SK-N-SH (cell line): ENCODE results near the gene TOR1A. TPM values are rescaled to one million over a fixed set of nuclear protein-coding genes. Genes with fewer than 3 reads are reported as not detected.

Experiments used
- CTCF ChIA-PET: fragments of 300-600, 350-600 bp; formaldehyde crosslinking; extraction: SDS; loops from one replicate; lab custom pipeline; 2021; lab: Yijun Ruan, JAX
- POLR2A ChIA-PET: fragments of 350-600 bp; sonication (Branson Sonifier 250); formaldehyde crosslinking; extraction: SDS; loops from one replicate; lab custom pipeline; 2020; ENCODE audit warnings: antibody characterized with exemption, inconsistent platforms; lab: Yijun Ruan, JAX
- DNase-seq: peaks from one replicate; pipeline ENCODE4 v3.0.0; 2012
- H2AFZ ChIP-seq: fragments of 200-600 bp; sonication (generic); 2 replicates; pipeline ENCODE4 v1.8.1; 2016; ENCODE audit warnings: antibody characterized with exemption, mild to moderate bottlenecking, low read depth
- H3F3A ChIP-seq: fragments of 200-600 bp; sonication (generic); replicated peaks from 2 replicates; pipeline ENCODE3; 2016; ENCODE audit warnings: antibody characterized with exemption, mild to moderate bottlenecking; ENCODE audit not compliant: insufficient read depth
- H3K27ac ChIP-seq, 2 experiments: fragments of 200-500 bp in 1 of 2; fragments of 200-600 bp in 1 of 2; sonication (Bioruptor generic) in 1 of 2; sonication (generic), shearing (Covaris generic) in 1 of 2; 2 replicates each; pipeline versions ENCODE4 v1.5.1 to v1.6.1; 2014 to 2016; ENCODE audit warnings: low read depth in 2 of 2, inconsistent platforms in 1 of 2, low read length in 1 of 2, mild to moderate bottlenecking in 1 of 2, mixed read lengths in 1 of 2
- H3K27me3 ChIP-seq: fragments of 200-600 bp; sonication (generic), shearing (Covaris generic); 2 replicates; pipeline ENCODE4 v1.6.1; 2016; ENCODE audit warnings: mixed run types; ENCODE audit not compliant: insufficient read depth
- H3K36me3 ChIP-seq, 2 experiments: fragments of 200-500 bp in 1 of 2; fragments of 200-600 bp in 1 of 2; sonication (Bioruptor generic) in 1 of 2; sonication (generic) in 1 of 2; replicated peaks in 1 of 2; 2 replicates each; pipeline versions ENCODE3 to v1.5.1; 2014 to 2016; ENCODE audit warnings: low read length in 1 of 2, mild to moderate bottlenecking in 1 of 2; ENCODE audit not compliant: insufficient read depth in 2 of 2, control insufficient read depth in 1 of 2
- H3K4me1 ChIP-seq, 2 experiments: fragments of 200-500 bp in 1 of 2; fragments of 200-600 bp in 1 of 2; sonication (Bioruptor generic) in 1 of 2; sonication (generic), shearing (Covaris generic) in 1 of 2; 2 replicates each; pipeline versions ENCODE4 v1.5.1 to v1.6.1; 2014 to 2016; ENCODE audit warnings: low read depth in 1 of 2, low read length in 1 of 2, mixed run types in 1 of 2; ENCODE audit not compliant: insufficient read depth in 2 of 2, control insufficient read depth in 1 of 2
- H3K4me2 ChIP-seq: fragments of 200-600 bp; sonication (generic), shearing (Covaris generic); 2 replicates; pipeline ENCODE4 v1.6.1; 2017; ENCODE audit warnings: mixed run types
- H3K4me3 ChIP-seq, 2 experiments: fragments of 200-500 bp in 1 of 2; fragments of 200-600 bp in 1 of 2; sonication (Bioruptor generic) in 1 of 2; sonication (generic), shearing (Covaris generic) in 1 of 2; 2 replicates each; pipeline versions ENCODE4 v1.5.1 to v1.8.1; 2014 to 2016; ENCODE audit warnings: low read depth in 2 of 2, inconsistent platforms in 1 of 2, low read length in 1 of 2, mild to moderate bottlenecking in 1 of 2, mixed read lengths in 1 of 2, moderate library complexity in 1 of 2
- H3K79me2 ChIP-seq: fragments of 200-600 bp; sonication (generic); 2 replicates; pipeline ENCODE4 v1.8.1; 2017; ENCODE audit warnings: mild to moderate bottlenecking; ENCODE audit not compliant: insufficient read depth
- H3K9ac ChIP-seq: fragments of 200-600 bp; sonication (generic); 2 replicates; pipeline ENCODE4 v1.6.1; 2017; ENCODE audit warnings: mixed run types
- H3K9me2 ChIP-seq: fragments of 200-600 bp; sonication (generic); 2 replicates; pipeline ENCODE4 v1.6.1; 2017; ENCODE audit warnings: mixed run types
- H3K9me3 ChIP-seq: fragments of 200-600 bp; sonication (generic); 2 replicates; pipeline ENCODE4 v1.6.1; 2017; ENCODE audit warnings: mixed run types, mild to moderate bottlenecking, moderate library complexity
- H4K20me1 ChIP-seq: fragments of 200-600 bp; sonication (generic); 2 replicates; pipeline ENCODE4 v1.6.1; 2017; ENCODE audit warnings: mild to moderate bottlenecking, mixed run types; ENCODE audit not compliant: insufficient read depth
- CHD2 ChIP-seq: fragments of 150-350 bp; IDR thresholded peaks from 2 replicates; pipeline ENCODE4 v1.6.1; 2018; ENCODE audit warnings: low read length; ENCODE audit not compliant: partially characterized antibody
- ELF1 ChIP-seq: IDR thresholded peaks from 2 replicates; pipeline ENCODE4 v1.4.0; 2012
- FOSL2 ChIP-seq: IDR thresholded peaks from 2 replicates; pipeline ENCODE4 v1.4.0; 2012; ENCODE audit warnings: low read depth, mild to moderate bottlenecking, moderate library complexity, borderline replicate concordance
- FOXM1 ChIP-seq: IDR thresholded peaks from 2 replicates; pipeline ENCODE4 v1.4.0; 2012; ENCODE audit warnings: low read depth, mild to moderate bottlenecking
- GABPA ChIP-seq: IDR thresholded peaks from 2 replicates; pipeline ENCODE4 v1.4.0; 2012; ENCODE audit warnings: low read depth, mild to moderate bottlenecking
- JUND ChIP-seq: IDR thresholded peaks from 2 replicates; pipeline ENCODE4 v1.4.0; 2012
- MXI1 ChIP-seq: IDR thresholded peaks from 2 replicates; pipeline ENCODE4 v1.6.1; 2012; ENCODE audit warnings: mild to moderate bottlenecking, low read depth, low read length, improper control_type of control experiment
- POLR2AphosphoS5 ChIP-seq: IDR thresholded peaks from 2 replicates; pipeline ENCODE4 v1.6.1; 2012; ENCODE audit warnings: low read depth, low read length
- RAD21 ChIP-seq: IDR thresholded peaks from 2 replicates; pipeline ENCODE4 v1.6.1; 2012; ENCODE audit warnings: mild to moderate bottlenecking, low read length
- RCOR1 ChIP-seq: fragments of 150-350 bp; IDR thresholded peaks from 2 replicates; pipeline ENCODE4 v1.6.1; 2017; ENCODE audit warnings: antibody characterized with exemption, low read length
- REST ChIP-seq: IDR thresholded peaks from 2 replicates; pipeline ENCODE4 v1.6.1; 2012; ENCODE audit warnings: mild to moderate bottlenecking, low read depth, low read length, moderate library complexity
- RXRA ChIP-seq: IDR thresholded peaks from 2 replicates; pipeline ENCODE4 v1.4.0; 2012; ENCODE audit warnings: low read depth, mild to moderate bottlenecking, borderline replicate concordance
- SIN3A ChIP-seq: IDR thresholded peaks from 2 replicates; pipeline ENCODE4 v1.6.1; 2012; ENCODE audit warnings: low read depth, mild to moderate bottlenecking, low read length, moderate library complexity, borderline replicate concordance
- TAF1 ChIP-seq: IDR thresholded peaks from 2 replicates; pipeline ENCODE4 v1.6.1; 2012; ENCODE audit warnings: low read depth, mild to moderate bottlenecking, low read length, moderate library complexity, borderline replicate concordance
- USF2 ChIP-seq: fragments of 150-350 bp; IDR thresholded peaks from 2 replicates; pipeline ENCODE4 v1.6.1; 2017; ENCODE audit warnings: antibody characterized with exemption, low read length, low read depth, borderline replicate concordance
- YY1 ChIP-seq: IDR thresholded peaks from 2 replicates; pipeline ENCODE4 v1.4.0; 2012; ENCODE audit warnings: low read depth, mild to moderate bottlenecking
- WGBS: methylation state at CpG from one replicate; pipeline ENCODE4 v1.1.6; 2017; ENCODE audit warnings: low lambda C conversion rate; 5-methylcytosine and 5-hydroxymethylcytosine counted together
- polyA plus RNA-seq, 3 experiments: library from polyadenylated mRNA; depleted of rRNA; stranded (reverse); fragments of >200 nt; gene quantifications; 2 replicates each; pipeline ENCODE4 v1.2.3, GENCODE V29; 2012
- TF ChIP-seq, protein P1 (sequence below): IDR thresholded peaks from 2 replicates; pipeline ENCODE4; 2012

TOR1A gene
- polyA plus RNA-seq, 1 of the 3 experiments (the other 2 are of a cell fraction): 85.3 TPM

- Histone ChIP-seq H3K27me3 (no peaks in the 10 kb centered on the region), H2AFZ (no peak overlapping the region), H3K9me3 (no peaks in the 10 kb centered on the region), H3K4me2 (no peak overlapping the region), H3K9ac (no peak overlapping the region), H3F3A (no peaks in the 10 kb centered on the region), H3K4me1 (no peaks in the 10 kb centered on the region; a peak in 1 of 4 replicates), H3K9me2 (no peaks in the 10 kb centered on the region), H4K20me1 (no peaks in the 10 kb centered on the region), H3K27ac (no peak overlapping the region), H3K36me3 (no peaks in the 10 kb centered on the region), H3K79me2 (no peaks in the 10 kb centered on the region), H3K4me3 (no peak overlapping the region)
- WGBS: 85% methylated on average over 4 of the region's 4 CpGs
- no peak for DNase-seq
- ChIA-PET CTCF (interaction anchor here (0.7 to 2.9 kb wide), 5 partner anchors 10 to 39 kb away, joined by 3 to 14 read pairs (median 8); no protein-coding TSS in a partner anchor), POLR2A (no interaction called here)
- TF ChIP-seq RXRA (no peak), ELF1 (no peak), FOSL2 (no peak), RAD21 (no peak), REST (no peak), JUND (no peak), MXI1 (no peak), RCOR1 (no peak), POLR2AphosphoS5 (no peak), USF2 (no peak), SIN3A (no peak), FOXM1 (no peak), YY1 (no peak), TAF1 (no peak), CHD2 (no peak), GABPA (no peak)
- TF ChIP-seq, protein P1, sequence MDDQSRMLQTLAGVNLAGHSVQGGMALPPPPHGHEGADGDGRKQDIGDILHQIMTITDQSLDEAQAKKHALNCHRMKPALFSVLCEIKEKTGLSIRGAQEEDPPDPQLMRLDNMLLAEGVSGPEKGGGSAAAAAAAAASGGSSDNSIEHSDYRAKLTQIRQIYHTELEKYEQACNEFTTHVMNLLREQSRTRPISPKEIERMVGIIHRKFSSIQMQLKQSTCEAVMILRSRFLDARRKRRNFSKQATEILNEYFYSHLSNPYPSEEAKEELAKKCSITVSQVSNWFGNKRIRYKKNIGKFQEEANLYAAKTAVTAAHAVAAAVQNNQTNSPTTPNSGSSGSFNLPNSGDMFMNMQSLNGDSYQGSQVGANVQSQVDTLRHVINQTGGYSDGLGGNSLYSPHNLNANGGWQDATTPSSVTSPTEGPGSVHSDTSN: no peak
Measured at GRCh38 chr9:129765764-129766317, 58.1 kb downstream of the TOR1A start.
